Measurements from ENCODE around the gene SLK. TPM values are rescaled to one million over a fixed set of nuclear protein-coding genes. Genes with fewer than 3 reads are reported as not detected.
A peak's percentile ranks its signal among the peaks of the same experiment; 100 is the strongest.

SLK gene
- total RNA-seq, 3 donors from 2014 or later, result 45.7 to 75.8 (median 46.7) TPM

- intact Hi-C loops (cut with DNase I, micrococcal nuclease), result no loop called here
- Histone ChIP-seq H3K4me3 (no peak overlapping the region), H3K9me3 (no peaks in the 10 kb centered on the region), H3K4me1 (ENCODE audit: low read depth) (peaks cover 9% of the 10 kb centered on the region), H3K36me3 (ENCODE audit: low read depth) (no peaks in the 10 kb centered on the region)
- ATAC-seq, result peak; percentile 46
- no peak for TF ChIP-seq CTCF (IDR thresholded peaks at IDR 0.05)
- no peak for DNase-seq
Measured at GRCh38 chr10:103929381-103929921, 37.5 kb upstream of the SLK start.

- no peaks in the 10 kb centered on the region for H3K36me3 ChIP-seq (ENCODE audit: low read depth)
- TF ChIP-seq CTCF (IDR thresholded peaks at IDR 0.05), result no peak
- no peak overlapping the region for H3K4me3 ChIP-seq
- H3K9me3 ChIP-seq, result no peaks in the 10 kb centered on the region
- intact Hi-C loops (cut with DNase I, micrococcal nuclease), result no loop called here
- peaks cover 9% of the 10 kb centered on the region for H3K4me1 ChIP-seq (ENCODE audit: low read depth)
- no peak for ATAC-seq
- no peak for DNase-seq
Measured at GRCh38 chr10:103930449-103930848, 36.5 kb upstream of the SLK start.

DNA sequence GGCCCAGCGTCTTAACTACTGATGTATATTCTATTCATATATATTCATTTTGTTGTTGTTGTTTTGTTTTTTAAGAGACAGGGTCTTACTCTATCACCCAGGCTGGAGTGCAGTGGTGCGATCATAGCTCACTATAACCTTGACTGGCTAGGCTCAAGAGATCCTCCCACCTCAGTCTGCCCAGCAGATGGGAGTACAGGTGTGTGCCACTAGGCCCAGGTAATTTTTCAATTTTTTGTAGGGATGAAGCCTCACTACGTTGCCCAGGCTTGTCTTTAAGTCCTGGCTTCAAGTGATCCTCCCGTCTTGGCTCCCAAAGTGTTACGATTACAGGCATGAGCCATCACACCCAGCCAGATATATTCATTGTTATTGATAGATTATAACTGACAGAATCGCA is 36.1 kb upstream of the SLK start:
- intact Hi-C loops (cut with DNase I, micrococcal nuclease), result no loop called here
- Histone ChIP-seq H3K4me1 (ENCODE audit: low read depth) (peaks cover 7% of the 10 kb centered on the region), H3K9me3 (no peaks in the 10 kb centered on the region), H3K4me3 (no peak overlapping the region), H3K36me3 (ENCODE audit: low read depth) (no peaks in the 10 kb centered on the region)
- no peak for ATAC-seq
- no peak for TF ChIP-seq CTCF (IDR thresholded peaks at IDR 0.05)
- DNase-seq, result no peak

DNA sequence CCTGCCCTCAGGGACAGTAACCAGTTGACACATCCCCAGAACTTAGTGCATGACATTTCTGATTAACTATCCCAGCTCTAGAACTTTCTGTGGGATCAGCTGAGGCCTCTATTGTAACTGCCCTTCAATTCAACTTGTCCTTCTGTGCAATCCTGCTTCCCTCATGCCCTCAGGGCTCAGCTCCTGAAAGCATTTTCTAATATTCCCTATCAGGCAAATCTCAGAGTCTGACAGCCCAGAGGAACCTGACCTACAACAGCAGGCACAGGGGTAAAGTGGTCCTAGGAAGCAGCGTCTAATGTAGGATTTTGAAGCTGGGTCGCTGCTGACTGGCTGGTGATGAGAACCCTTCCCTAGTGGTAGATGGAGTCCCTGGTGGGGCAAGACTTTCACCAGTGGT is 35.3 kb upstream of the SLK start:
- Histone ChIP-seq H3K36me3 (ENCODE audit: low read depth) (no peaks in the 10 kb centered on the region), H3K9me3 (no peaks in the 10 kb centered on the region), H3K4me3 (no peak overlapping the region), H3K4me1 (ENCODE audit: low read depth) (no peaks in the 10 kb centered on the region)
- DNase-seq (no peak), ATAC-seq (no peak)
- TF ChIP-seq CTCF (IDR thresholded peaks at IDR 0.05), result no peak
- intact Hi-C loops (cut with DNase I, micrococcal nuclease), result no loop called here

GRCh38 chr10:103932271-103932670 is 34.7 kb upstream of the SLK start:
- Histone ChIP-seq H3K9me3 (no peaks in the 10 kb centered on the region), H3K4me3 (no peak overlapping the region), H3K36me3 (ENCODE audit: low read depth) (no peaks in the 10 kb centered on the region), H3K4me1 (ENCODE audit: low read depth) (no peaks in the 10 kb centered on the region)
- no peak for TF ChIP-seq CTCF (IDR thresholded peaks at IDR 0.05)
- intact Hi-C loops (cut with DNase I, micrococcal nuclease), result no loop called here
- no peak for DNase-seq
- no peak for ATAC-seq

GRCh38 chr10:103932971-103933370 is 34.0 kb upstream of the SLK start:
- no peaks in the 10 kb centered on the region for H3K36me3 ChIP-seq (ENCODE audit: low read depth)
- intact Hi-C loops (cut with DNase I, micrococcal nuclease), result no loop called here
- DNase-seq, result no peak
- no peak for TF ChIP-seq CTCF (IDR thresholded peaks at IDR 0.05)
- H3K4me3 ChIP-seq, result no peak overlapping the region
- peak; percentile 59 for ATAC-seq
- no peaks in the 10 kb centered on the region for H3K9me3 ChIP-seq
- no peaks in the 10 kb centered on the region for H3K4me1 ChIP-seq (ENCODE audit: low read depth)
